ENCODE measurements around the gene SDK1. TPM values are rescaled to one million over a fixed set of nuclear protein-coding genes. Genes with fewer than 3 reads are reported as not detected.

The SDK1 gene
- total RNA-seq, 6 experiments from 2014 or later, result not detected

- Mint-ChIP-seq H3K27ac (no peak overlapping the region), H3K4me1 (ENCODE audit: low read depth) (no peaks in the 10 kb centered on the region), H3K4me3 (no peak overlapping the region), H3K9me3 (peaks cover 84% of the 10 kb centered on the region), H3K36me3 (ENCODE audit: low read depth) (peaks cover 5% of the 10 kb centered on the region), H3K27me3 (ENCODE audit: insufficient read depth) (peaks cover 1% of the 10 kb centered on the region; the same call in 1 of the 2 replicates)
- no peak for DNase-seq
- no peak for TF ChIP-seq CTCF (IDR thresholded peaks at IDR 0.05)
Observed at GRCh38 chr7:4227105-4228010, 926.3 kb downstream of the SDK1 start.

GRCh38 chr7:4230352-4230751, 929.3 kb downstream of the SDK1 start:
- peaks cover 1% of the 10 kb centered on the region; the same call in 1 of the 2 replicates for H3K27me3 Mint-ChIP-seq (ENCODE audit: insufficient read depth)
- no peaks in the 10 kb centered on the region for H3K4me1 Mint-ChIP-seq (ENCODE audit: low read depth)
- 0 out of 2 replicates have a peak, but pooled peaks cover under 1% of the 10 kb centered on the region for H3K36me3 Mint-ChIP-seq (ENCODE audit: low read depth)
- no peak overlapping the region for H3K4me3 Mint-ChIP-seq
- H3K27ac Mint-ChIP-seq, result no peak overlapping the region
- no peak for DNase-seq
- TF ChIP-seq CTCF (IDR thresholded peaks at IDR 0.05), result no peak
- peaks cover 66% of the 10 kb centered on the region for H3K9me3 Mint-ChIP-seq

GRCh38 chr7:4233146-4233545, 932.1 kb downstream of the SDK1 start:
- no peak for TF ChIP-seq CTCF (IDR thresholded peaks at IDR 0.05)
- H3K36me3 Mint-ChIP-seq (ENCODE audit: low read depth), result peaks cover 10% of the 10 kb centered on the region; the same call in 1 of the 2 replicates
- no peak for DNase-seq
- peaks cover 3% of the 10 kb centered on the region; the same call in 1 of the 2 replicates for H3K27me3 Mint-ChIP-seq (ENCODE audit: insufficient read depth)
- H3K4me1 Mint-ChIP-seq (ENCODE audit: low read depth), result no peaks in the 10 kb centered on the region
- no peak overlapping the region for H3K4me3 Mint-ChIP-seq
- H3K9me3 Mint-ChIP-seq, result peaks cover 68% of the 10 kb centered on the region
- H3K27ac Mint-ChIP-seq, result no peak overlapping the region

GRCh38 chr7:4233621-4234497, 932.8 kb downstream of the SDK1 start:
- no peak for DNase-seq
- Mint-ChIP-seq H3K36me3 (ENCODE audit: low read depth) (peaks cover 10% of the 10 kb centered on the region; the same call in 1 of the 2 replicates), H3K4me3 (no peak overlapping the region), H3K27me3 (ENCODE audit: insufficient read depth) (peaks cover 3% of the 10 kb centered on the region; the same call in 1 of the 2 replicates), H3K27ac (no peak overlapping the region), H3K4me1 (ENCODE audit: low read depth) (no peaks in the 10 kb centered on the region), H3K9me3 (peaks cover 69% of the 10 kb centered on the region)
- TF ChIP-seq CTCF (IDR thresholded peaks at IDR 0.05), result no peak

GRCh38 chr7:4234498-4234855, 933.4 kb downstream of the SDK1 start:
- Mint-ChIP-seq H3K27ac (no peak overlapping the region), H3K9me3 (peaks cover 66% of the 10 kb centered on the region), H3K4me3 (no peak overlapping the region), H3K27me3 (ENCODE audit: insufficient read depth) (peaks cover 3% of the 10 kb centered on the region; the same call in 1 of the 2 replicates), H3K4me1 (ENCODE audit: low read depth) (no peaks in the 10 kb centered on the region), H3K36me3 (ENCODE audit: low read depth) (peaks cover 10% of the 10 kb centered on the region; the same call in 1 of the 2 replicates)
- TF ChIP-seq CTCF (IDR thresholded peaks at IDR 0.05), result no peak
- no peak for DNase-seq
